ENCODE measurements around the gene B3GALT5. TPM values are rescaled to one million over a fixed set of nuclear protein-coding genes. Genes with fewer than 3 reads are reported as not detected.

The B3GALT5 gene
- total and polyA plus RNA-seq, 3 donors from 2014 or later, result 1.0 to 2.8 (median 2.7) TPM

GRCh38 chr21:39666026-39666425 is 53.3 kb downstream of the B3GALT5 start:
- Histone ChIP-seq H3K4me3 (no peak overlapping the region), H3K27ac (no peak overlapping the region), H3K9me3 (no peaks in the 10 kb centered on the region), H3K27me3 (no peaks in the 10 kb centered on the region), H3K4me1 (no peaks in the 10 kb centered on the region), H3K36me3 (ENCODE audit: low read depth, missing control alignments) (no peaks in the 10 kb centered on the region)
- TF ChIP-seq POLR2A (IDR thresholded peaks at IDR 0.05), result no peak
- TF ChIP-seq CTCF (IDR thresholded peaks at IDR 0.05), result no peak
- 90 to 93% methylated on average over 6 of the region's 6 CpGs for WGBS, 2 donors
- intact Hi-C loops (cut with DNase I; ENCODE audit: low total_unique reads), result no loop called here
- DNase-seq, result no peak

- Histone ChIP-seq H3K36me3 (ENCODE audit: low read depth, missing control alignments) (no peaks in the 10 kb centered on the region), H3K9me3 (no peaks in the 10 kb centered on the region), H3K27ac (no peak overlapping the region), H3K4me3 (no peak overlapping the region), H3K4me1 (no peaks in the 10 kb centered on the region), H3K27me3 (no peaks in the 10 kb centered on the region)
- intact Hi-C loops (cut with DNase I; ENCODE audit: low total_unique reads), result no loop called here
- DNase-seq, result no peak
- TF ChIP-seq CTCF (IDR thresholded peaks at IDR 0.05), result no peak
- TF ChIP-seq POLR2A (IDR thresholded peaks at IDR 0.05), result no peak
- 82 to 86% methylated on average over 17 of the region's 17 CpGs for WGBS, 2 donors
Observed at GRCh38 chr21:39666681-39667315, 54.1 kb downstream of the B3GALT5 start.

GRCh38 chr21:39667353-39667891 is 54.7 kb downstream of the B3GALT5 start:
- no peaks in the 10 kb centered on the region for H3K4me1 ChIP-seq
- H3K36me3 ChIP-seq (ENCODE audit: low read depth, missing control alignments), result no peaks in the 10 kb centered on the region
- H3K9me3 ChIP-seq, result no peaks in the 10 kb centered on the region
- no peak overlapping the region for H3K4me3 ChIP-seq
- TF ChIP-seq POLR2A (IDR thresholded peaks at IDR 0.05) (no peak), CTCF (IDR thresholded peaks at IDR 0.05) (no peak)
- WGBS, 2 donors, result 89 to 94% methylated on average over 10 of the region's 10 CpGs
- H3K27ac ChIP-seq, result no peak overlapping the region
- H3K27me3 ChIP-seq, result no peaks in the 10 kb centered on the region
- no peak for DNase-seq
- intact Hi-C loops (cut with DNase I; ENCODE audit: low total_unique reads), result no loop called here

GRCh38 chr21:39668369-39668768 is 55.6 kb downstream of the B3GALT5 start:
- TF ChIP-seq CTCF (IDR thresholded peaks at IDR 0.05) (no peak), POLR2A (IDR thresholded peaks at IDR 0.05) (no peak)
- H3K27me3 ChIP-seq, result no peaks in the 10 kb centered on the region
- no peaks in the 10 kb centered on the region for H3K36me3 ChIP-seq (ENCODE audit: low read depth, missing control alignments)
- DNase-seq, result no peak
- intact Hi-C loops (cut with DNase I; ENCODE audit: low total_unique reads), result no loop called here
- H3K9me3 ChIP-seq, result no peaks in the 10 kb centered on the region
- H3K4me1 ChIP-seq, result no peaks in the 10 kb centered on the region
- 89 to 92% methylated on average over 9 of the region's 9 CpGs for WGBS, 2 donors
- no peak overlapping the region for H3K27ac ChIP-seq
- H3K4me3 ChIP-seq, result no peak overlapping the region

- WGBS, 2 donors, result 87 to 88% methylated on average over 7 to 9 of the region's 9 CpGs
- no peaks in the 10 kb centered on the region for H3K9me3 ChIP-seq
- H3K27me3 ChIP-seq, result no peaks in the 10 kb centered on the region
- no peak overlapping the region for H3K27ac ChIP-seq
- DNase-seq, result no peak
- H3K4me1 ChIP-seq, result no peaks in the 10 kb centered on the region
- TF ChIP-seq CTCF (IDR thresholded peaks at IDR 0.05) (no peak), POLR2A (IDR thresholded peaks at IDR 0.05) (no peak)
- intact Hi-C loops (cut with DNase I; ENCODE audit: low total_unique reads), result no loop called here
- no peaks in the 10 kb centered on the region for H3K36me3 ChIP-seq (ENCODE audit: low read depth, missing control alignments)
- no peak overlapping the region for H3K4me3 ChIP-seq
Observed at GRCh38 chr21:39669485-39669884, 56.7 kb downstream of the B3GALT5 start.

Measured in testis (tissue), 3 donors.